Measurements from ENCODE around the gene MAPKAPK2.

Gene MAPKAPK2

GRCh38 chr1:206658981-206659273 is 25.8 kb upstream of the MAPKAPK2 start:
- TF ChIP-seq CTCF (IDR thresholded peaks at IDR 0.05): no peak
- Histone ChIP-seq H3K4me2 (ENCODE audit: low read length) (no peak overlapping the region), H3K36me3 (ENCODE audit: control insufficient read depth, insufficient read depth, low read length) (no peaks in the 10 kb centered on the region), H3K9ac (no peak overlapping the region), H3K9me3 (ENCODE audit: control insufficient read depth, low read length) (no peaks in the 10 kb centered on the region), H3K27ac (no peak overlapping the region), H3K4me3 (ENCODE audit: low read depth, low read length) (no peak overlapping the region), H3K79me2 (no peaks in the 10 kb centered on the region), H2AFZ (no peak overlapping the region), H3K4me1 (no peaks in the 10 kb centered on the region), H3K27me3 (ENCODE audit: control insufficient read depth, insufficient read depth, low read length) (no peaks in the 10 kb centered on the region)

GRCh38 chr1:206660136-206660535 is 24.6 kb upstream of the MAPKAPK2 start:
- H3K4me1 ChIP-seq: no peaks in the 10 kb centered on the region

GRCh38 chr1:206661161-206661820 is 23.4 kb upstream of the MAPKAPK2 start:
- no peaks in the 10 kb centered on the region for H3K9me3 ChIP-seq (ENCODE audit: control insufficient read depth, low read length)
- no peaks in the 10 kb centered on the region for H3K4me1 ChIP-seq
- no peaks in the 10 kb centered on the region for H3K36me3 ChIP-seq (ENCODE audit: control insufficient read depth, insufficient read depth, low read length)
- H3K4me3 ChIP-seq (ENCODE audit: low read depth, low read length): no peak overlapping the region
- H3K79me2 ChIP-seq: no peaks in the 10 kb centered on the region
- no peak overlapping the region for H3K9ac ChIP-seq
- H3K4me2 ChIP-seq (ENCODE audit: low read length): no peak overlapping the region
- no peaks in the 10 kb centered on the region for H3K27me3 ChIP-seq (ENCODE audit: control insufficient read depth, insufficient read depth, low read length)
- no peak for TF ChIP-seq CTCF (IDR thresholded peaks at IDR 0.05)
- no peak overlapping the region for H2AFZ ChIP-seq
- H3K27ac ChIP-seq: no peak overlapping the region

More at GRCh38 chr1:206660136-206660535, 24.6 kb upstream of the MAPKAPK2 start:
- Histone ChIP-seq H3K4me3 (ENCODE audit: low read depth, low read length) (no peak overlapping the region), H3K36me3 (ENCODE audit: control insufficient read depth, insufficient read depth, low read length) (no peaks in the 10 kb centered on the region), H3K4me2 (ENCODE audit: low read length) (no peak overlapping the region), H2AFZ (no peak overlapping the region), H3K27me3 (ENCODE audit: control insufficient read depth, insufficient read depth, low read length) (no peaks in the 10 kb centered on the region), H3K27ac (no peak overlapping the region), H3K79me2 (no peaks in the 10 kb centered on the region), H3K9me3 (ENCODE audit: control insufficient read depth, low read length) (no peaks in the 10 kb centered on the region), H3K9ac (no peak overlapping the region)
- no peak for TF ChIP-seq CTCF (IDR thresholded peaks at IDR 0.05)

GRCh38 chr1:206662396-206663092 is 22.2 kb upstream of the MAPKAPK2 start:
- no peaks in the 10 kb centered on the region for H3K9me3 ChIP-seq (ENCODE audit: control insufficient read depth, low read length)
- no peak overlapping the region for H3K9ac ChIP-seq
- H3K4me2 ChIP-seq (ENCODE audit: low read length): no peak overlapping the region
- H3K36me3 ChIP-seq (ENCODE audit: control insufficient read depth, insufficient read depth, low read length): no peaks in the 10 kb centered on the region
- no peaks in the 10 kb centered on the region for H3K27me3 ChIP-seq (ENCODE audit: control insufficient read depth, insufficient read depth, low read length)
- no peak overlapping the region for H3K27ac ChIP-seq
- H3K4me3 ChIP-seq (ENCODE audit: low read depth, low read length): no peak overlapping the region
- H3K79me2 ChIP-seq: no peaks in the 10 kb centered on the region
- no peak overlapping the region for H2AFZ ChIP-seq
- TF ChIP-seq CTCF (IDR thresholded peaks at IDR 0.05): no peak
- no peaks in the 10 kb centered on the region for H3K4me1 ChIP-seq

GRCh38 chr1:206663362-206663761 is 21.3 kb upstream of the MAPKAPK2 start:
- TF ChIP-seq CTCF (IDR thresholded peaks at IDR 0.05): no peak
- Histone ChIP-seq H3K4me2 (ENCODE audit: low read length) (no peak overlapping the region), H3K4me1 (no peaks in the 10 kb centered on the region), H3K79me2 (no peaks in the 10 kb centered on the region), H2AFZ (no peak overlapping the region), H3K4me3 (ENCODE audit: low read depth, low read length) (no peak overlapping the region), H3K27ac (no peak overlapping the region), H3K9me3 (ENCODE audit: control insufficient read depth, low read length) (no peaks in the 10 kb centered on the region), H3K9ac (no peak overlapping the region), H3K36me3 (ENCODE audit: control insufficient read depth, insufficient read depth, low read length) (no peaks in the 10 kb centered on the region), H3K27me3 (ENCODE audit: control insufficient read depth, insufficient read depth, low read length) (no peaks in the 10 kb centered on the region)
